PC-9 (cell line): ENCODE data around the gene HSPA12B. TPM values are rescaled to one million over a fixed set of nuclear protein-coding genes. Genes with fewer than 3 reads are reported as not detected.

ENCODE experiments used
- BruUV-seq: library from RNA; stranded (reverse); fragments of 400-500 nt; replicated peaks from 2 replicates; lab custom pipeline; 2021; lab: Mats Ljungman, UMichigan
- CTCF ChIA-PET: fragments of 300-600 bp; sonication (Branson Sonifier 250); formaldehyde crosslinking; loops from one replicate; lab custom pipeline; 2022; ENCODE audit warnings: antibody characterized with exemption; lab: Charles Lee
- POLR2A ChIA-PET: fragments of 300-600 bp; sonication (Branson Sonifier 250); formaldehyde crosslinking; loops from one replicate; lab custom pipeline; 2022; ENCODE audit warnings: antibody characterized with exemption; ENCODE audit not compliant: unreplicated experiment; lab: Charles Lee
- DNase-seq, 2 experiments: peaks; one replicate each; pipeline versions ENCODE4 v3.0.0 to v3.0.0-alpha.2; 2015 to 2022; ENCODE audit warnings: mixed read lengths in 1 of 2
- H2AFZ ChIP-seq: fragments of 200-600 bp; sonication (generic); 2 replicates; pipeline ENCODE4 v1.8.1; 2017; ENCODE audit warnings: antibody characterized with exemption
- H3F3A ChIP-seq: fragments of 200-600 bp; sonication (generic); 2 replicates; pipeline ENCODE4 v1.8.1; 2017; ENCODE audit warnings: antibody characterized with exemption, mild to moderate bottlenecking, low read depth; ENCODE audit not compliant: insufficient read depth
- H3K27ac ChIP-seq: fragments of 200-600 bp; sonication (generic); 2 replicates; pipeline ENCODE4 v1.6.1; 2016; ENCODE audit warnings: mixed run types
- H3K27me3 ChIP-seq: fragments of 200-600 bp; sonication (generic); 2 replicates; pipeline ENCODE4 v1.6.1; 2016; ENCODE audit warnings: low read depth, mixed run types; ENCODE audit not compliant: insufficient read depth
- H3K36me3 ChIP-seq: fragments of 200-600 bp; sonication (generic); 2 replicates; pipeline ENCODE4 v1.6.1; 2016; ENCODE audit warnings: low read depth, mixed run types
- H3K4me1 ChIP-seq: fragments of 200-600 bp; sonication (generic); replicated peaks from 2 replicates; pipeline ENCODE4 v1.6.1; 2016; ENCODE audit warnings: mixed run types; ENCODE audit not compliant: insufficient read depth
- H3K4me2 ChIP-seq: fragments of 200-600 bp; sonication (generic); 2 replicates; pipeline ENCODE4 v1.6.1; 2017; ENCODE audit warnings: mixed run types
- H3K4me3 ChIP-seq: fragments of 200-600 bp; sonication (generic); 2 replicates; pipeline ENCODE4 v1.6.1; 2016; ENCODE audit warnings: mixed run types
- H3K79me2 ChIP-seq: fragments of 200-600 bp; sonication (generic); 2 replicates; pipeline ENCODE4 v1.6.1; 2017; ENCODE audit warnings: low read depth, mixed run types
- H3K9me2 ChIP-seq: fragments of 200-600 bp; sonication (generic); 2 replicates; pipeline ENCODE4 v1.8.1; 2017; ENCODE audit warnings: mild to moderate bottlenecking; ENCODE audit not compliant: insufficient read depth
- H3K9me3 ChIP-seq: fragments of 200-600 bp; sonication (generic); 2 replicates; pipeline ENCODE4 v1.8.1; 2016; ENCODE audit warnings: low read depth; ENCODE audit not compliant: insufficient read depth
- H4K20me1 ChIP-seq: fragments of 200-600 bp; sonication (generic); 2 replicates; pipeline ENCODE4 v1.8.1; 2017; ENCODE audit not compliant: insufficient read depth
- EZH2 ChIP-seq: fragments of 200-600 bp; sonication (generic); IDR thresholded peaks from 2 replicates; pipeline ENCODE4 v1.8.0; 2017; ENCODE audit warnings: antibody characterized with exemption, low read depth
- intact Hi-C: fragments of 100-400 bp; cut with micrococcal nuclease; formaldehyde crosslinking; loops from one replicate; pipeline ENCODE4 v1.10.0; 2022; ENCODE audit not compliant: unreplicated experiment
- total RNA-seq: library from RNA; stranded (reverse); gene quantifications from 2 replicates; pipeline ENCODE4 v1.2.3, GENCODE V29; 2021
- TF ChIP-seq, protein P1 (sequence below): fragments of 200-600 bp; sonication (generic); conservative IDR thresholded peaks from 2 replicates; pipeline ENCODE4 v1.6.1; 2017; ENCODE audit warnings: mixed run types, antibody characterized with exemption, mild to moderate bottlenecking, moderate library complexity

HSPA12B gene
- total RNA-seq, 1 experiment from 2014 or later: not detected

DNA sequence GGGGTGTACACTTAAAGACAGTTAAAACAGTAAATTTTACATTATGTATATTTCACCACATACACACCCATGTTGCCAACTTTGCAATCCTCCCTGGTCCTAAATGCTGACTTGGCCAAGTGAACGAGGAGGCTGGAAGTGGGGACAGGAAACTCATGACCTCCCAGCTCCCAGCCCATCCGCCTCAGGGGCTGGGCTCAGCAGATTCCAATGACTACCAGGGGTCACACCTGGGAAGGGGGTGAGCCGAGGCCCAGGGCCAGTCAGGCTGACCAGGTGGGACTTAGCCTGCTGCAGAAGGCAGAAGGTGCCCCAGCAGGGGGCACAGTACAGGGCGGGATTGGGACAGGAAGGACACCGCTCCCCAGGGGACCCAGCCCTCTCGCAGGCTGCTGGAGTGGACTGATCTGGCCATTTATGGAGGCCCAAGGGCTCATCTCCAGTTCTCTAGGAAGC is 22.4 kb upstream of the HSPA12B start:
- Histone ChIP-seq H3K9me2 (no peaks in the 10 kb centered on the region), H3K27ac (no peak overlapping the region), H3K27me3 (no peaks in the 10 kb centered on the region), H3K4me1 (no peaks in the 10 kb centered on the region), H3K79me2 (no peaks in the 10 kb centered on the region), H3K9me3 (no peaks in the 10 kb centered on the region), H3K36me3 (no peaks in the 10 kb centered on the region), H2AFZ (no peak overlapping the region), H3F3A (no peaks in the 10 kb centered on the region), H3K4me2 (no peak overlapping the region), H3K4me3 (no peak overlapping the region), H4K20me1 (no peaks in the 10 kb centered on the region)
- ChIA-PET CTCF (interaction anchor here (0.5 to 2.6 kb wide), 6 partner anchors 9 to 205 kb away, joined by 3 to 14 read pairs (median 4); no protein-coding TSS in a partner anchor), POLR2A (interaction anchor here (0.7 kb wide), 1 partner anchor 79 kb away, joined by 3 read pairs; no protein-coding TSS in a partner anchor)
- no TSS peak for BruUV-seq
- TF ChIP-seq, protein P1, sequence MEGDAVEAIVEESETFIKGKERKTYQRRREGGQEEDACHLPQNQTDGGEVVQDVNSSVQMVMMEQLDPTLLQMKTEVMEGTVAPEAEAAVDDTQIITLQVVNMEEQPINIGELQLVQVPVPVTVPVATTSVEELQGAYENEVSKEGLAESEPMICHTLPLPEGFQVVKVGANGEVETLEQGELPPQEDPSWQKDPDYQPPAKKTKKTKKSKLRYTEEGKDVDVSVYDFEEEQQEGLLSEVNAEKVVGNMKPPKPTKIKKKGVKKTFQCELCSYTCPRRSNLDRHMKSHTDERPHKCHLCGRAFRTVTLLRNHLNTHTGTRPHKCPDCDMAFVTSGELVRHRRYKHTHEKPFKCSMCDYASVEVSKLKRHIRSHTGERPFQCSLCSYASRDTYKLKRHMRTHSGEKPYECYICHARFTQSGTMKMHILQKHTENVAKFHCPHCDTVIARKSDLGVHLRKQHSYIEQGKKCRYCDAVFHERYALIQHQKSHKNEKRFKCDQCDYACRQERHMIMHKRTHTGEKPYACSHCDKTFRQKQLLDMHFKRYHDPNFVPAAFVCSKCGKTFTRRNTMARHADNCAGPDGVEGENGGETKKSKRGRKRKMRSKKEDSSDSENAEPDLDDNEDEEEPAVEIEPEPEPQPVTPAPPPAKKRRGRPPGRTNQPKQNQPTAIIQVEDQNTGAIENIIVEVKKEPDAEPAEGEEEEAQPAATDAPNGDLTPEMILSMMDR: no peak
- TF ChIP-seq EZH2: no peak
- intact Hi-C loops: loop anchor here (1.0 to 10.0 kb wide), 2 partner anchors 34 to 135 kb away; partner anchors contain the start of gene MAVS
- no peak for DNase-seq

DNA sequence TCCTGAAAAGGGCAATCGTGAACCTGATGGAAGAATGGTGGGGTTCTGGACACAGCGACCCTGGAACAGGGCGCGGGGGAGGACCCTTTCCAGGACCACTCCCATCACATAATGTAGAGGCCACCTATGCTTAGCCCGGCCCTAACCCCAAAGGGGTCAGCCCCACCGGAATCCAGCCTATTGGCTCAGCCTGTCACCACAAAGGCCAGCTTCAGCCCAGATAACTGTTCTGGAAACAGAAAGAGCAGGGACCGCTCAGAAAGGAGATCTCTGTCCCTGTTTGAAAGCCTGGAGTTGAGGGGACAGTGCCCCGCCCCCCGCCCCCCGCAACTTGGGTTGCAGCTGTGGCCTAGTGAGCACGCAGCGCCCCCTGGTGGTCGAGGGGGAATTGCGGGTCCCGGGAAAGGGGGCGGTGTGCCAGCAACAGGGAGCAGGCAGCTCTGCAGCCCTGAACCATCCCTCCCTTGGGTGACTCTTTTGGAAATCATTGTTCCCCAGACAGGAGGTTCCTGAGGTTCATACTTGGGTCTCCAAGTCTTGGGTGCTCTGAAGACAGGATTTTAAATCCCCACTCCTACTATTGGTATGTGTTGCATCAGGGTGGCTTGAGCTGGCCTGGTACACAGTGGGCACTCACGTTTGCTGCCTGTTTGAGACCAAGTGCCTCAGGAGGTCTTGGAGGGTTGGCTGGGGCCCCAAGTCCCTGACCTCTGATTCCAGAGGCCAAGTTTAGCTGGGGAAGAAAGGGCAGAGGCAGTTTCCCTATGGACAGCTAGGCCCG is 21.6 kb upstream of the HSPA12B start:
- Histone ChIP-seq H3K4me1 (no peaks in the 10 kb centered on the region), H3K27me3 (no peaks in the 10 kb centered on the region), H2AFZ (no peak overlapping the region), H4K20me1 (no peaks in the 10 kb centered on the region), H3K9me2 (no peaks in the 10 kb centered on the region), H3K4me3 (no peak overlapping the region), H3K36me3 (no peaks in the 10 kb centered on the region), H3F3A (no peaks in the 10 kb centered on the region), H3K27ac (no peak overlapping the region), H3K4me2 (no peak overlapping the region), H3K79me2 (no peaks in the 10 kb centered on the region), H3K9me3 (no peaks in the 10 kb centered on the region)
- DNase-seq: peak in 1 of 2 experiments; percentile 70
- CTCF ChIA-PET: interaction anchor here (0.5 to 2.6 kb wide), 9 partner anchors 8 to 206 kb away, joined by 3 to 14 read pairs (median 4); partner anchors contain the start of gene ADAM33
- BruUV-seq: no TSS peak
- intact Hi-C loops: loop anchor here (1.0 to 10.0 kb wide), 3 partner anchors 35 to 148 kb away; partner anchors contain the start of gene MAVS
- POLR2A ChIA-PET: no interaction called here
- no peak for TF ChIP-seq EZH2
- TF ChIP-seq, protein P1: peak; percentile 96

DNA sequence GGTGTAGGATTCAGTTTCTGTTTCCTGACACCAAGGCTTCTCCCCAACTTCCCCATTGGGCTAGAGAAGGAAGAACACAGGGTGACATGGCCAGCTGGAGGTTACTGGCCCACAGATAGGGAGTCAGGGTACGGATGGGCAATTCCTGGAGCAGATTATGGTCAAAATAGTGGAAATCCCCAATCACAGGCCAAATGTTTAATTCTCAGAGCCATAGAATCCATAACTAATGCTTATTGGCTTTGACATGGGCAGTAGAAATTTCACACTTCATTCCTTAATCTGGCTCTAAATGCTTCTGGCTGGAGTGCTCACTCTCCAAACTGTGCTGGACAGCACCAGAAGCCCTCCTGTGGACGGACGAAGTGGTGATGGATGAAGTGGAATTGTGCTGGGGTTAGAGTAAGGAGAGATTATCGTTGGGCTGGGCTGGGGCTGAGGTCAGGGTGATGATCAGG is 21.0 kb upstream of the HSPA12B start:
- no peaks in the 10 kb centered on the region for H3K4me1 ChIP-seq
- DNase-seq: no peak
- H3K9me3 ChIP-seq: no peaks in the 10 kb centered on the region
- intact Hi-C loops: loop anchor here (1.0 to 10.0 kb wide), 2 partner anchors 133 to 148 kb away; partner anchors contain the start of gene MAVS
- H3K9me2 ChIP-seq: no peaks in the 10 kb centered on the region
- no peak overlapping the region for H3K4me2 ChIP-seq
- BruUV-seq: no TSS peak
- no peaks in the 10 kb centered on the region for H3K79me2 ChIP-seq
- no peaks in the 10 kb centered on the region for H3F3A ChIP-seq
- no peaks in the 10 kb centered on the region for H3K27me3 ChIP-seq
- CTCF ChIA-PET: interaction anchor here (0.6 to 2.6 kb wide), 6 partner anchors 14 to 192 kb away, joined by 4 to 14 read pairs (median 8); partner anchors contain the start of gene ADAM33
- no peaks in the 10 kb centered on the region for H4K20me1 ChIP-seq
- H3K36me3 ChIP-seq: no peaks in the 10 kb centered on the region
- H3K4me3 ChIP-seq: no peak overlapping the region
- no peak overlapping the region for H2AFZ ChIP-seq
- TF ChIP-seq, protein P1: no peak
- no peak for TF ChIP-seq EZH2
- H3K27ac ChIP-seq: no peak overlapping the region
- POLR2A ChIA-PET: no interaction called here
